ENCODE data around the gene FAM43A.
A peak's percentile ranks its signal among the peaks of the same experiment; 100 is the strongest.

The FAM43A gene
- total RNA-seq: 40.0 reads per million, percentile 63 among the genes with 10 or more reads in this experiment

GRCh38 chr3:194685718-194686413 is at the start of gene FAM43A:
Gene FAM43A, plus strand, starts transcription at chr3:194685883. Its CDS starts 944 bp downstream, at chr3:194686827.
- DNase-seq: peak; percentile 41

GRCh38 chr3:194637066-194637465 is 48.6 kb upstream of the FAM43A start:
- no peak for DNase-seq

DNA sequence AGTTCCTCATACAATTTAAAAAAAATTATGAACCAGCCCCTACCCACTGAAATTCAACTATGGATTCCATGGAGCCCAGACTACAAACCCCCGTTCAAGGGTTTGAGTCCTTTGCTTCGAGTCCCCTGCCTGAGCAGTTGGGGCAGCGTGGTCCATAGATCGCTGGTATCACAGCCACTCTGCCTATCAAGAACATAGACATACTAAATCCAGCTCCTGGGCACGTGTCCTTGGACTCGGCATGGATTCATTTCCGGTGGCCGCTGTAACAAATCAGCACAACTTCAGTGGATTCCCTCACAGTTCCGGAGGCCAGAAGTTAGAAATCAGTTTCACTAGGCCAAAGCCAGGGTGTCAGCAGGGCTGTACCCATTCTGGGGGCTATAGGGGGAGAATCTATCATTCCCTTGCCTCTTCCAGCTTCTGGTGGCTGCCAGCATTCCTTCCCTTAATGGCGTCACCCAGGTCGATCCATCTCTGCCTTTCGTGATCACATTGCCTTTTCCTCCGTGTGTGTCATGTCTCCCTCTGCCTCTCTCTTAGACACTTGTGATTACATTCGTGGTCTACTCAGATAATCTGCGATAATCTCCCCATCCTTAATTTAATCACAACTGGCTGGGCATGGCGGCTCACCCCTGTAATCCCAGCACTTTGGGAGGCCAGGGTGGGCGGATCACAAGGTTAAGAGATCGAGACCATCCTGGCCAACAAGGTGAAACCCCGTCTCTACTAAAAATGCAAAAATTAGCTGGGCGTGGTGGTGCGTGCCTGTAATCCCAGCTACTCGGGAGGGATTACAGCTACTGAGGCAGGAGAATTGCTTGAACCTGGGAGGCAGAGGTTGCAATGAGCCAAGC is 47.9 kb upstream of the FAM43A start:
- no peak for DNase-seq

DNA sequence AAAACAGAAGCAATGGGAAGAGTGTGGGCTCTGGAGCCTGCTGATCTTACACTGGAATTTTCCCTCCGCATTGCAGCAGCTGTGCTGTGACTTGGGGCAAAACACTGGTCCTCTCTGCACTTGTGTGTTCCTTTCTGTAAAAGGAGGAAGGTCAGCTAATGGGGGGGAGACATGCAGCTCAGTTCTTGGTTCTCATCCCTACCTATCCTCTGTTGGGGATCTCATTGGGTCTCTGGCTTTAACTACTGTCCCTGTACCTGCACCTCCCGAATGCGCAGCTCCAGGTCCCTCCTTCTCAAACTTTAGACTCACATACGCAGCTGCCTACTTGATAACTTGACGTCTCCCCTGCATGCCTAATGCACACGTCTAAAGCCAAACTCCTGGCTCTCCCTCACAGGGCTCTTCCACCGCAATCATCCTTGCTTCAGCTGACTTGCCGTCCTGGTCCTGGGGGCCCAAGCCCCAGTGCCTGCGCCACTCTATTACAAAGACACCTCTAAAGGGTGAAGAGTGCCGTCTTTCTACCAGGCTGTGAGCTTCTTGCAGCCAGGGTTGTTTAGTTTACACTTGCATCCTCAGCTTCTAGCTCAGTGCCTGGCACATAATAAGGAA is 46.6 kb upstream of the FAM43A start:
- DNase-seq: no peak

- peak; percentile 28 for DNase-seq
Observed at GRCh38 chr3:194640829-194641228, 44.9 kb upstream of the FAM43A start.

- no peak for DNase-seq
Observed at GRCh38 chr3:194642769-194643168, 42.9 kb upstream of the FAM43A start.

- DNase-seq: no peak
Observed at GRCh38 chr3:194647747-194648146, 37.9 kb upstream of the FAM43A start.

DNA sequence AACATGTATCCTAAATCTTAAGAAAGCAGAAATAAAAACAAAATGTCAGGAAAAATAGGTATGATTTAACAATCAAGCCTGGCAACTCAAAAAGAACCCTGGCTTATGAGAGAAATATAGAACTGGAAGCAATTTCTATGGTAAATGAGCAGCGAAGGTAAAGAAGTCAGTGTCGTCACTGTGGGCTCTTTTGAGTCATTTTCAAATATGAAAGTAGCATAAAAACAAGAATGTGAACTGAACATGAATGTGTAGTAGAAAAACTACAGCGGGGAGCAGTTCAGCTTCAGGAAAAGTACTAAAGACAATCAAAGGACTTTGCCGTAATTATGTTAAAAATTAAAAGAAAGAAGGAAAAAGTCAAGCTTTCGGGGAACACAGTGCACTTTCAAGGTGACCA is 31.2 kb upstream of the FAM43A start:
- DNase-seq: no peak

DNA sequence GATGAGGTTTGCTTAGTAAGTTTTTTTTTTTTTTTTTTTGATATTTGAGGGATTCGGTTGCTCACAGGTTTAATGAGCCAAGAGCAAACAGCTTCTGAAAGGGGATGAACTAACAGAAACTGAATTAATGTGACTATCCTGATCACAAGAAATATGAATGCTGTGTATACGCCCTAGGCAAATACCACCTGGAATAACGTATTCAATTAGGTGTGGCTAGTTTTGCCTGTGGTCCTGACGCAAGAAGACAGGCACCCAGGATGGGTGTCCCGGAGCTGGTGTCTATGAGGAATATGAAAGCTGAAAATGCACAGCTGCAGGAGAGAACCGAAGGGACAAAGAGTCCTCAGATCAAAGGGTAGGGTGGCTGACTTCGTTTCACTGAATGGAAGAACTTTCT is 28.2 kb upstream of the FAM43A start:
- DNase-seq: no peak

DNA sequence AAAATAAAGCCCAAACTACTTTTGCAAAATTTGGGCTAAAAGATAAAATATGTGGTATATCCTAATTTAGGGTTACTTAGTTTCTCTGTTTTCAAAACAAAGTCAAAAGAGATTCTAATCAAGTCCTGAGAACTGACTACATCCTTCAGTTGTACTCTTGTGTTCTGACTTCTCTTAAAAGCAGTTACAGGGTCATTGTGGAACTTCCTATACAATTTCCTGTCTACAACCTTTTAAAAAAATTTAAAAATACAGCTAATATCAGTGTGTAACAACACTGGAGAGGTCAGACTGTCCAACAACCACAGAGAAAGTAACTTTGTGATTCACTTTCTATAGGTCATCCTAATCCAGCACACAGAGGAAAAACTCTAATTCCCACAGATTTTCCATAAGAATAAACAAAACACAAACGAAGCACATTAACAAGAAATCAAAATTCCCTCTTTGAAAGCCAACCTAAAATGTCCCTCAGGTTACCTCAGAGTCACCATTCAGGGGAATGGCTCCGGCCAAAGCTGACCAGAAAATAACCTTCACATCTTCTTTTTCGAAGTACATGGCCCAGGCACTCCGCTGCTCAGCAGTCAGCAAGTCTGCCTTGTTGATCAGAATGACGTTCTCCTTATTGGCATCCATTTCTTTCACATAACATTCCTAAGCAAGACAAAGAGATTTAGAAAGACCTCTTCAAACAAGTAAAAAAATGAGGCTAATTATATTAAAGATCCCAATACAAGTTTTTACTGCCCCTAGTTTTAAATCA is 27.0 kb upstream of the FAM43A start:
- DNase-seq: no peak

- no peak for DNase-seq
Observed at GRCh38 chr3:194659778-194660177, 25.9 kb upstream of the FAM43A start.

DNA sequence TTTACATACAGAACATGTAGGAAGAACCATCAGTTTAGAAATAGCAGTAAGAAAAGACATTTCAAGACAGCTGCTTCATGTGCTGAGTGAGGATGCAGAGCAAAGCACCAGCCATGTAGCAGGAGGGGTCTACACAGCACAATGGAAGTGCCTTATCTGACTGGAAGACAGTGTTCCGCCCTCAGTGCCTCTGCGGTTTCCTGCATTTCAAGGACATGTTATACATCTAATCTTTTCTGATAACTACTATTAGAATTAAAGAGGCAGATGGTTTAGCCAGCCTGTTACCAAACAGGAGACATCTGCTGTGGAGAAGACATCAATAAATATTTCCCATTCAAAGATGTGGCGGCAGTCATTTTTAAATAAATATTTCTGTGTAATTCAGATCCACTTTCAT is 24.3 kb upstream of the FAM43A start:
- DNase-seq: no peak

- DNase-seq: no peak
Observed at GRCh38 chr3:194661946-194662345, 23.7 kb upstream of the FAM43A start.

DNA sequence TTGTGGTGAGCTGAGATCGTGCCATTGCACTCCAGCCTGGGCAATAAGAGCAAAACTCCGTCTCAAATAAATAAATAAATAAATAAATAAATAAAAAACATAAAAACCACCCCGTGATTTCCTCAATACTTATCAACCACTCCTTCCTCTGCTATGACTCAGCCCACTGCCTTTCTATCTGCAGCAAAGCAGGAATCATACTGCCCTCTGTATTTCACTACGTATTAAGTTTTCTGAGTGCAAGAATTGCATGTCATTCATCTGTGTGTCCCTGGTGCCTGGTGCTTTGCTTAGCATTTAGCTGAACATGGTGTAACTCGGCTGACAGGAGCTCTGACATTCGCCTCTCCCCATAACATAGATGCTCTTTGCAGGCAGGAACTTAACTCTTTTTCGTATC is 20.8 kb upstream of the FAM43A start:
- no peak for DNase-seq

DNA sequence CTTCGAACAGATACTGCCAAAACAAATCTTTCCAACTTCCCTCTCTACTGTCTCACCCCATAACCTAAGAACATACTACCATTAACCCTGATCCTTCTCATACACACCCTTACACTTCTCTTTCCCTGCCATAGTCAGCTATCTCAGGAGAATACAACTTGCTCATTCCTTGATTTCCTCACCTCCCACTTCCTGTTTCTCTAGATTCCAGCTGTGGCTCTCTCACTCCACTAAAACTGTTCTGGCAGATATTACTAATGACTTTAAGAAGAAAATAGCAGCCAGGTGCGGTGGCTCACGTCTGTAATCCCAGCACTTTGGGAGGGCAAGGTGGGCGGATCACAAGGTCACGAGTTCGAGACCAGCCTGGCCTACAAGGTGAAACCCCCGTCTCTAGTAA is 18.3 kb upstream of the FAM43A start:
- no peak for DNase-seq

DNA sequence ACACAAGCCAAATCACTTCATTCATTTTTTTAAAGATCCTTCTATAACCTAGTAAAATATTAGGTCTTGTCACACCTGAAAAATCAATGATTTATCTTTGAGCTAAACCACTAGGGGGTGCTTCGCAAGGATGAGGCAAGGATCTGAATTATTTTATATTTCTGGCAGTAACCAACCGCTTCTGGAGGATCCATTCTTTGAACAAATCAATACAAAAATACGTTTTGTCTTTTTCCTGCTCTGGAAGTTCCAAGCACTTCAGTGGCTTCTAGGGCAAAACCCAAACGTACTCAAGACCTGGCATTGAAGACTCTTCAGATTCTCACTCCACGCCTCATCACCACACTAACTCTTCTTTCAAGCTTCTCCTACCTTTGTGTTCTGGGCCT is 14.2 kb upstream of the FAM43A start:
- DNase-seq: no peak

DNA sequence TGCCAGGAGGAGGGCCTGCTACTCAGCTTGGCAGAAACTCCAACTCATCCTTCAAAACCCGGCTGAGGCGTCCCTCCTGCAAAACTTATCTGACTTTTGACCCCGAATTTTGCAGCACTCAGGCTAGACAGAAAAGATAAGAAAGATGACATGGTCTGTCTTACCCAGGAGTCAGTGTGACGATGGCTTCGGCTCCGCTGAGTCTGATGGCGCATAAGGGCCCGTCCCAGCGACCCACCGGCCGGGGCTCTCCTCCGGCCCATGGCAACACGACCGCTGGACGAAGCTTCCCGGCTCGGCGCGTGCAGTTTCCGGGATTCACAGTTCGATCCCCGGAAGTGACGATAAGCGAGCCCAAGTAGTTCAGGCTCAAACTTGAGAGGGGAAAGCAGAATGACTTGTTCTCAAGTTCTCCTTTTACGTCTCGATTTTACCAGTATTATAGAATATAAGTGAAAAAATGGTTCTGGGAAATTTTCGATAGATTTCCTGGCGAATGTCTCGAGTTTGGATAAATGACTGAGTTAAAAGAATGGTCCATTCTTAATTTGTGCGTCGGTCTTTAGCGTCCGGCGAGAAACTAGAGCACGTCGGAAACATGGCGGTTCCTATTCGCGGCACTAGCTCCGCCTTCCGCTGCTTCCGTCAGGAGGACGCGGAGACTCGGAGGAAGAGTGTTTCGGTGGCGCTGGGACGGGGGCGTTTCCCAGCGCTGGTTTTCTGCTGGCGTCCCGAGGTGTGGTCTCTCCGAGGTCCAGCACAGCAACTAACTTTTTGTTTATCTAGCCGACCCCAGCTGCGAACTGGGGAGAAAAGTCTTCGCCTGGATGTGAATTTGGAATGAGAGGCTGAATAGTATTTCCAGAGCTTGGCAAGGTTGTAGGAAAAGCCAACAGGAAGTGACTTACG is 13.5 kb upstream of the FAM43A start, which contains the start of gene LSG1:
LSG1 (minus strand) TSS at position 292 of the 909 bp plus-strand sequence; CDS start at position 263, 29 bp downstream.
- peak; percentile 84 for DNase-seq

DNA sequence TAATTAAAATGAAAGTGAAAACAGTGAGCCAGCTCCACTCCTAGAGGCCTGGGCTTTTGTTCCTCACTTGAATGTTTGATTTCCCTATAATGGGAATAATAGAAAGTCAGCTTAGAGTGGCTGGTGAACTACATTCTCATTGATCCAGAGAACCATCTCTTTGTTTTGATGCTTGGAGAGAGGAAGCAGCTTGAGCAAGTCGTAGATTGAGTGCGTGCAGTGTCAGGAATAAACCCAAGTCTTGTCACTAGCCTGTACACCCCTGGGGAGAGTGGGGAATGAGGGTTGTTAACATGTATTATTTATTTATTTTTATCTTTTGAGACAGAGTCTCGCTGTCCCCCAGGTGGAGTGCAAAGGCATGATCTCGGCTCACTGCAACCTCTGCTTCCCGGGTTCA is 12.8 kb upstream of the FAM43A start:
- no peak for DNase-seq

DNA sequence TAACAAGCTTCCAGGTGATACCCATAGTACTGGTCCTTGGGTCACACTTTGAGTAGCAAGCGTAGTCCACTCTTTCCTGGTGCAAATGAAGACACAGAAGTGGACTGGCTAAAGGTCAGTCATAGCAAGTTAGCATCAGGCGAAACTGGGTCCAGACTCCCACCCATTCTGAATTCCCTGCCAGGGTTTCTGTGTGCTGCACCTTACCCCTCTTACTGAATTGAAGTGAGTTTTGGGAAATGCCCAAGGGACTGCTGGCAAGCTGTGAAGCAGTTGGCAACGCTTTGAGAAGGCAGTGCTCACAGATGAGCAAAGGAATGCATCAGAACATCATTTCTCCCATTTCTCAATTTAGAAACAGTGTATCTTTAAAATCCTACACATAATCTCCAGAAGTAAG is 11.9 kb upstream of the FAM43A start:
- DNase-seq: no peak

DNA sequence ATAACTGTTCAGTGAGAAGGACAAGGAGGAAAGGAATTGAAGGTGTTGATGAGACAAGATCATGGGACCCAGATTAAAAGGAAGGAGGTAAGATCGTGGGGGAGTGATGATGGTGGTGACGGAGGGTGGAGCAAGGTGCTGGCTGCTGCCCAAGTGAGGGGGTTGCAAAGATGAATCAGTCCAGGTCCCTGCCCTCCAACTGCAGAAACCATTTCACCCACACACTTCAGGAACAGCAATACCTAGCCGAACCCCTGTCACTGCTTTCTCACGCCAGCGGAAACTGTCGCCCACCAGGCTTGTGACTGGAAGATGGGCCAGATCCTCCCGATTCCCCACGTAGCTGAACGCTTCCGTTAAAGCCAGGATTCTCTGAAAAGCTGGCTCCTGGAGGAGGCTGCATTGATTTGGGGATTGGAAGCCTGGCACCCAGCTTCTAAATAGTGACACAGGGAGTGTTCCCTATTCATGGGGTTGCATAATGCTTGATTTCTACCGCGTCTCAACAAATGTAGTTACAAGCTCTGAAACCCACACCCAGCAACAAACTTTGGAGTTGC is 10.5 kb upstream of the FAM43A start:
- DNase-seq: no peak

GRCh38 chr3:194675680-194676079 is 10.0 kb upstream of the FAM43A start:
- DNase-seq: no peak

All from effector CD4-positive, alpha-beta T cell (primary cell).